H1 (cell line): ENCODE results near the gene EPN2. TPM values are rescaled to one million over a fixed set of nuclear protein-coding genes. Genes with fewer than 3 reads are reported as not detected.

Source experiments
- CTCF ChIA-PET: fragments of 300-600 bp; sonication (Branson Sonifier 250); formaldehyde crosslinking; loops from one replicate; lab custom pipeline; 2021; ENCODE audit not compliant: partially characterized antibody; lab: Charles Lee
- POLR2A ChIA-PET: fragments of 300-600 bp; sonication (Branson Sonifier 250); formaldehyde crosslinking; loops from one replicate; lab custom pipeline; 2021; ENCODE audit warnings: inconsistent platforms; ENCODE audit not compliant: partially characterized antibody; lab: Charles Lee
- DNase-seq, 2 experiments: peaks; one replicate each; pipeline versions ENCODE4 v3.0.0 to v3.0.0-alpha.2; 2010 to 2022; ENCODE audit warnings: low spot score in 2 of 2, low read depth in 1 of 2, mixed read lengths in 1 of 2
- FAIRE-seq: peaks from 2 replicates; lab custom pipeline; 2011; peaks lifted over from hg19 to GRCh38; lab: Jason Lieb, UNC
- H2AFZ ChIP-seq: 2 replicates; pipeline ENCODE4 v1.8.1; 2012; ENCODE audit warnings: low read length, inconsistent platforms
- H2AK5ac ChIP-seq: 2 replicates; pipeline ENCODE4 v1.6.1; 2013; ENCODE audit warnings: low read depth, low read length
- H2BK120ac ChIP-seq: replicated peaks from 2 replicates; pipeline ENCODE3; 2013; ENCODE audit warnings: low read depth, low read length, inconsistent platforms
- H2BK12ac ChIP-seq: 2 replicates; pipeline ENCODE4 v1.6.1; 2013; ENCODE audit warnings: low read depth, low read length
- H2BK15ac ChIP-seq: 2 replicates; pipeline ENCODE4 v1.6.1; 2013; ENCODE audit warnings: low read length
- H2BK20ac ChIP-seq: 2 replicates; pipeline ENCODE4 v1.6.1; 2013; ENCODE audit warnings: low read length
- H2BK5ac ChIP-seq: 2 replicates; pipeline ENCODE4 v1.6.1; 2013; ENCODE audit warnings: low read depth, low read length
- H3K14ac ChIP-seq: 2 replicates; pipeline ENCODE4 v1.6.1; 2013; ENCODE audit warnings: inconsistent platforms; ENCODE audit not compliant: insufficient read length
- H3K18ac ChIP-seq: 2 replicates; pipeline ENCODE4 v1.6.1; 2013; ENCODE audit warnings: low read length; ENCODE audit errors: extremely low read depth
- H3K23ac ChIP-seq: 2 replicates; pipeline ENCODE4 v1.6.1; 2013; ENCODE audit warnings: inconsistent platforms; ENCODE audit not compliant: insufficient read length
- H3K23me2 ChIP-seq: 2 replicates; pipeline ENCODE4 v1.6.1; 2013; ENCODE audit warnings: low read depth, low read length
- H3K27ac ChIP-seq: 2 replicates; pipeline ENCODE4 v1.6.1; 2011; ENCODE audit warnings: low read depth, low read length, inconsistent platforms
- H3K27me3 ChIP-seq, 4 experiments: replicated peaks in 1 of 4; 1 replicate in 1 of 4; 2 replicates in 3 of 4; pipeline versions ENCODE4 v1.6.1 to v1.8.1; 2011 to 2013; ENCODE audit warnings: low read length in 3 of 4, mild to moderate bottlenecking in 3 of 4, inconsistent platforms in 2 of 4, mixed read lengths in 2 of 4, moderate library complexity in 1 of 4; ENCODE audit not compliant: control insufficient read depth in 3 of 4, insufficient read depth in 3 of 4; ENCODE audit errors: extremely low read depth in 1 of 4
- H3K36me3 ChIP-seq, 4 experiments: 2 replicates each; pipeline versions ENCODE4 v1.6.1 to v1.8.1; 2011 to 2013; ENCODE audit warnings: mild to moderate bottlenecking in 4 of 4, low read length in 3 of 4, moderate library complexity in 2 of 4, control low read depth in 1 of 4, inconsistent platforms in 1 of 4; ENCODE audit not compliant: insufficient read depth in 4 of 4, control insufficient read depth in 2 of 4
- H3K4ac ChIP-seq: replicated peaks from 2 replicates; pipeline ENCODE3; 2013; ENCODE audit warnings: low read length, low read depth, mixed read lengths, inconsistent platforms; ENCODE audit not compliant: insufficient read length
- H3K4me1 ChIP-seq, 4 experiments: replicated peaks in 1 of 4; 1 replicate in 1 of 4; 2 replicates in 3 of 4; pipeline versions ENCODE4 v1.6.1 to v1.8.1; 2011 to 2013; ENCODE audit warnings: low read length in 3 of 4, inconsistent platforms in 2 of 4, mixed read lengths in 1 of 4; ENCODE audit not compliant: insufficient read depth in 4 of 4, control insufficient read depth in 3 of 4
- H3K4me2 ChIP-seq, 2 experiments: 2 replicates each; pipeline versions ENCODE4 v1.6.1 to v1.8.1; 2011 to 2013; ENCODE audit warnings: low read depth in 2 of 2, low read length in 2 of 2, control low read depth in 1 of 2, inconsistent platforms in 1 of 2, mild to moderate bottlenecking in 1 of 2; ENCODE audit not compliant: insufficient read depth in 1 of 2
- H3K4me3 ChIP-seq, 4 experiments: fragments of 200-600, 300-600 bp in 1 of 4; sonication (generic), shearing (Covaris generic), sonication (Bioruptor Twin) in 1 of 4; 2 replicates each; pipeline versions ENCODE4 v1.5.1 to v1.8.1; 2011 to 2016; ENCODE audit warnings: low read length in 4 of 4, low read depth in 3 of 4, control low read depth in 2 of 4, inconsistent platforms in 2 of 4, mild to moderate bottlenecking in 2 of 4, mixed read lengths in 1 of 4, moderate library complexity in 1 of 4; ENCODE audit not compliant: insufficient read depth in 2 of 4; ENCODE audit errors: extremely low read depth in 1 of 4
- H3K56ac ChIP-seq: replicated peaks from 2 replicates; pipeline ENCODE3; 2013; ENCODE audit warnings: low read depth, mild to moderate bottlenecking, mixed read lengths, low read length, inconsistent platforms; ENCODE audit not compliant: insufficient read length
- H3K79me1 ChIP-seq: 2 replicates; pipeline ENCODE4 v1.6.1; 2013; ENCODE audit warnings: low read depth, low read length, control low read depth
- H3K79me2 ChIP-seq, 2 experiments: 2 replicates each; pipeline versions ENCODE4 v1.6.1 to v1.8.1; 2012 to 2013; ENCODE audit warnings: low read length in 2 of 2, mild to moderate bottlenecking in 2 of 2, inconsistent platforms in 1 of 2; ENCODE audit not compliant: insufficient read depth in 2 of 2, control insufficient read depth in 1 of 2
- H3K9ac ChIP-seq, 4 experiments: replicated peaks in 1 of 4; 1 replicate in 1 of 4; 2 replicates in 3 of 4; pipeline versions ENCODE4 v1.6.1 to v1.8.1; 2011 to 2013; ENCODE audit warnings: low read depth in 3 of 4, low read length in 3 of 4, control low read depth in 2 of 4, mild to moderate bottlenecking in 2 of 4, moderate library complexity in 2 of 4, inconsistent platforms in 1 of 4; ENCODE audit errors: extremely low read depth in 1 of 4
- H3K9me3 ChIP-seq, 2 experiments: 2 replicates each; pipeline versions ENCODE4 v1.6.1 to v1.8.1; 2012 to 2013; ENCODE audit warnings: mild to moderate bottlenecking in 2 of 2, moderate library complexity in 2 of 2, control low read depth in 1 of 2, inconsistent platforms in 1 of 2, low read depth in 1 of 2, low read length in 1 of 2, mixed read lengths in 1 of 2; ENCODE audit not compliant: insufficient read depth in 2 of 2
- H4K20me1 ChIP-seq, 2 experiments: replicated peaks in 1 of 2; 2 replicates each; pipeline versions ENCODE3 to v1.8.1; 2011 to 2013; ENCODE audit warnings: inconsistent platforms in 2 of 2, low read length in 2 of 2, mild to moderate bottlenecking in 1 of 2; ENCODE audit not compliant: insufficient read depth in 2 of 2, control insufficient read depth in 1 of 2
- H4K5ac ChIP-seq: 2 replicates; pipeline ENCODE4 v1.6.1; 2013; ENCODE audit warnings: low read length, low read depth, mixed read lengths, inconsistent platforms; ENCODE audit not compliant: insufficient read length
- H4K8ac ChIP-seq: 2 replicates; pipeline ENCODE4 v1.8.0; 2013; ENCODE audit warnings: mild to moderate bottlenecking, moderate library complexity, low read length, inconsistent platforms; ENCODE audit not compliant: insufficient read depth; ENCODE audit errors: extremely low read depth
- H4K91ac ChIP-seq: replicated peaks from 2 replicates; pipeline ENCODE3; 2013; ENCODE audit warnings: low read length, mixed read lengths, inconsistent platforms; ENCODE audit not compliant: insufficient read length
- CBX8 ChIP-seq: fragments of 300-800, 300-1000 bp; sonication (generic); IDR thresholded peaks from 2 replicates; pipeline ENCODE4 v1.7.1; 2016; ENCODE audit warnings: low read depth, low read length, borderline replicate concordance
- CEBPB ChIP-seq: IDR thresholded peaks from 2 replicates; pipeline ENCODE4 v1.6.1; 2012; ENCODE audit warnings: low read depth, low read length
- CHD1 ChIP-seq: IDR thresholded peaks from 2 replicates; pipeline ENCODE4 v1.6.1; 2012; ENCODE audit warnings: low read depth, low read length, improper control_type of control experiment
- GTF2F1 ChIP-seq: IDR thresholded peaks from 2 replicates; pipeline ENCODE4 v1.6.1; 2012; ENCODE audit warnings: low read depth, low read length, improper control_type of control experiment, borderline replicate concordance
- HDAC6 ChIP-seq: IDR thresholded peaks from one replicate; pipeline ENCODE4 v1.7.1; 2012; ENCODE audit warnings: low read depth, mild to moderate bottlenecking, inconsistent platforms, low read length, moderate library complexity
- NANOG ChIP-seq: IDR thresholded peaks from 2 replicates; pipeline ENCODE4 v1.6.1; 2011; ENCODE audit warnings: low read length, low read depth, mild to moderate bottlenecking, inconsistent platforms; ENCODE audit not compliant: insufficient read depth, poor library complexity, severe bottlenecking
- PHF8 ChIP-seq: fragments of 200-600 bp; sonication (generic); conservative IDR thresholded peaks from 2 replicates; pipeline ENCODE4 v1.7.1; 2012; ENCODE audit warnings: low read depth, mild to moderate bottlenecking, inconsistent platforms, low read length, moderate library complexity
- SIN3A ChIP-seq, 2 experiments: IDR thresholded peaks in 1 of 2; conservative IDR thresholded peaks in 1 of 2; 2 replicates each; pipeline ENCODE4 v1.6.1; 2011 to 2012; ENCODE audit warnings: low read length in 2 of 2, improper control_type of control experiment in 1 of 2, low read depth in 1 of 2, mild to moderate bottlenecking in 1 of 2
- SIRT6 ChIP-seq: IDR thresholded peaks from one replicate; pipeline ENCODE4 v1.7.1; 2012; ENCODE audit warnings: low read length, inconsistent platforms
- SIX5 ChIP-seq: IDR thresholded peaks from 2 replicates; pipeline ENCODE4 v1.6.1; 2011; ENCODE audit warnings: mild to moderate bottlenecking, low read depth, low read length
- SP4 ChIP-seq: IDR thresholded peaks from 2 replicates; pipeline ENCODE4 v1.6.1; 2012; ENCODE audit warnings: low read length, inconsistent platforms
- TAF1 ChIP-seq: IDR thresholded peaks from 2 replicates; pipeline ENCODE4 v1.6.1; 2011; ENCODE audit warnings: mild to moderate bottlenecking, low read depth, low read length
- WGBS, 2 experiments: shearing (Covaris generic) in 1 of 2; methylation state at CpG; one replicate each; pipeline versions ENCODE4 v1.1.6 to v1.1.7; 2013 to 2015; ENCODE audit warnings: low lambda C conversion rate in 2 of 2, mixed read lengths in 2 of 2, inconsistent platforms in 1 of 2, low coverage in 1 of 2, missing lambda C conversion rate in 1 of 2; ENCODE audit not compliant: insufficient replicate concordance in 2 of 2, insufficient coverage in 1 of 2, insufficient read length in 1 of 2; ENCODE audit errors: extremely low coverage in 1 of 2, missing lambda C conversion rate in 1 of 2; 5-methylcytosine and 5-hydroxymethylcytosine counted together
- polyA plus RNA-seq, 7 experiments: library from polyadenylated mRNA; depleted of rRNA in 3 of 7; stranded (reverse) in 5 of 7; unstranded in 2 of 7; fragments of >200 nt in 5 of 7; fragments of 200-250 nt in 2 of 7; gene quantifications; 1 replicate in 5 of 7; 2 replicates in 1 of 7; 4 replicates in 1 of 7; pipeline versions ENCODE4 v1.2.1 to v1.2.3, GENCODE V29; 2011 to 2013; ENCODE audit warnings: missing spikeins in 2 of 7, mixed read lengths in 2 of 7
- total RNA-seq: library from RNA; stranded (reverse); fragmentation: NEBNext Ultra II Directional; extraction: Animal tissue kit (Norgen Biotek cat#: 25700); gene quantifications from 2 replicates; pipeline ENCODE4 v1.2.1, GENCODE V29; 2021
- TF ChIP-seq, protein P1 (sequence below): IDR thresholded peaks from 2 replicates; pipeline ENCODE4 v1.6.1; 2012; ENCODE audit warnings: inconsistent platforms

Gene EPN2
- total and polyA plus RNA-seq, 2 of the 8 experiments (the other 6 are each of a cell fraction or from before 2014, with no cell fraction given) = 28.7 to 55.8 TPM

- no peaks in the 10 kb centered on the region for H3K9me3 ChIP-seq
- H2BK5ac ChIP-seq = no peak overlapping the region
- peaks cover 0 to 19% (median 11%) of the 10 kb centered on the region in 4 experiments for H3K4me1 ChIP-seq
- no peak overlapping the region for H3K23ac ChIP-seq
- no peak overlapping the region; the same call in 1 of the 2 replicates for H2BK15ac ChIP-seq
- no peak overlapping the region for H2AFZ ChIP-seq
- no peak for FAIRE-seq
- no peak overlapping the region for H3K18ac ChIP-seq
- H3K14ac ChIP-seq = no peak overlapping the region
- no peaks in the 10 kb centered on the region for H3K23me2 ChIP-seq
- H3K9ac ChIP-seq = no peak overlapping the region
- WGBS, 2 experiments = 93% methylated on average over 12 of the region's 12 CpGs; no CpG with 5 or more reads in 1 of the 2 experiments
- H3K79me1 ChIP-seq = peaks cover 3% of the 10 kb centered on the region
- H4K8ac ChIP-seq = no peak overlapping the region; the same call in 1 of the 2 replicates
- no peak overlapping the region for H2AK5ac ChIP-seq
- no peak overlapping the region for H3K56ac ChIP-seq
- peaks cover 0 to 6% of the 10 kb centered on the region in 2 experiments for H4K20me1 ChIP-seq
- no peak overlapping the region for H4K5ac ChIP-seq
- H3K79me2 ChIP-seq = no peaks in the 10 kb centered on the region
- H2BK20ac ChIP-seq = no peak overlapping the region
- H3K27me3 ChIP-seq = no peaks in the 10 kb centered on the region
- DNase-seq = no peak
- no peak overlapping the region for H3K4me2 ChIP-seq
- H3K36me3 ChIP-seq = no peaks in the 10 kb centered on the region; a peak in 3 of 8 replicates
- H3K4ac ChIP-seq = no peak overlapping the region
- H3K27ac ChIP-seq = no peak overlapping the region
- H2BK12ac ChIP-seq = no peak overlapping the region
- no peak overlapping the region for H3K4me3 ChIP-seq
- H2BK120ac ChIP-seq = no peak overlapping the region
- ChIA-PET CTCF (interaction anchor here (0.6 to 4.5 kb wide), 14 partner anchors 11 to 442 kb away, joined by 3 to 70 read pairs (median 4); partner anchors contain the start of gene B9D1), POLR2A (interaction anchor here (0.7 to 1.1 kb wide), 3 partner anchors 9 to 127 kb away, joined by 3 read pairs; no protein-coding TSS in a partner anchor)
- H4K91ac ChIP-seq = no peak overlapping the region
- no peak for TF ChIP-seq GTF2F1
- no peak for TF ChIP-seq SIN3A (conservative IDR thresholded peaks at IDR 0.05 in 1 of 2, IDR thresholded peaks at IDR 0.05 in 1 of 2; ENCODE audit: low read depth in 1 of 2, low read length in 2 of 2)
- no peak for TF ChIP-seq TAF1
- TF ChIP-seq NANOG = no peak
- no peak for TF ChIP-seq SIRT6
- TF ChIP-seq CHD1 = no peak
- no peak for TF ChIP-seq CEBPB
- TF ChIP-seq, protein P1, sequence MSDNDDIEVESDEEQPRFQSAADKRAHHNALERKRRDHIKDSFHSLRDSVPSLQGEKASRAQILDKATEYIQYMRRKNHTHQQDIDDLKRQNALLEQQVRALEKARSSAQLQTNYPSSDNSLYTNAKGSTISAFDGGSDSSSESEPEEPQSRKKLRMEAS = no peak
- no peak for TF ChIP-seq CBX8
- TF ChIP-seq SIX5 = no peak
- TF ChIP-seq SP4 = no peak
- TF ChIP-seq PHF8 = no peak
- no peak for TF ChIP-seq HDAC6
Measured at GRCh38 chr17:19319771-19320505, 82.8 kb downstream of the EPN2 start.
